CD4-positive, CD25-positive, alpha-beta regulatory T cell (primary cell): ENCODE data around the gene NFE2L3. TPM values are rescaled to one million over a fixed set of nuclear protein-coding genes. Genes with fewer than 3 reads are reported as not detected.

Experiments used
- ATAC-seq, 2 donors: fragments of 150-1000 bp; cut with Tn5 transposase; one replicate each; pipeline ENCODE4 v1.10.0; 2021; ENCODE audit warnings: low read depth in 2 of 2, moderate number of reproducible peaks in 2 of 2, moderate library complexity in 1 of 2
- DNase-seq, 3 donors: peaks; one replicate each; pipeline versions ENCODE4 v3.0.0 to v3.0.0-alpha.2; 2012 to 2022; ENCODE audit warnings: mixed read lengths in 1 of 3
- H3K27ac ChIP-seq: one replicate; pipeline ENCODE4 v1.7.0; 2013; ENCODE audit warnings: mild to moderate bottlenecking, low read length; ENCODE audit not compliant: insufficient read depth, poor library complexity, severe bottlenecking
- H3K27me3 ChIP-seq: one replicate; pipeline ENCODE4 v1.7.0; 2013; ENCODE audit warnings: low read length; ENCODE audit not compliant: control insufficient read depth, insufficient read depth
- H3K36me3 ChIP-seq: one replicate; pipeline ENCODE4 v1.7.0; 2013; ENCODE audit warnings: mild to moderate bottlenecking, low read length, moderate library complexity; ENCODE audit not compliant: control insufficient read depth, insufficient read depth
- H3K4me1 ChIP-seq: 2 replicates; pipeline ENCODE4 v1.7.0; 2013; ENCODE audit warnings: mild to moderate bottlenecking, low read length; ENCODE audit not compliant: insufficient read depth, control insufficient read depth, poor library complexity, severe bottlenecking
- H3K4me3 ChIP-seq: one replicate; pipeline ENCODE4 v1.7.0; 2013; ENCODE audit warnings: low read depth, mild to moderate bottlenecking, low read length, moderate library complexity
- H3K9me3 ChIP-seq, 2 experiments: 1 replicate in 1 of 2; 2 replicates in 1 of 2; pipeline ENCODE4 v1.7.0; 2013; ENCODE audit warnings: low read length in 2 of 2, mild to moderate bottlenecking in 1 of 2, moderate library complexity in 1 of 2; ENCODE audit not compliant: control insufficient read depth in 2 of 2
- H3K27ac Mint-ChIP-seq, 3 donors: one replicate each; pipeline ENCODE4 v1.8.0; 2020 to 2022; ENCODE audit warnings: mild to moderate bottlenecking in 3 of 3, mixed read lengths in 3 of 3, moderate library complexity in 2 of 3
- H3K27me3 Mint-ChIP-seq: one replicate; pipeline ENCODE4 v1.8.0; 2022; ENCODE audit warnings: mild to moderate bottlenecking, mixed read lengths
- H3K36me3 Mint-ChIP-seq: one replicate; pipeline ENCODE4 v1.8.0; 2020; ENCODE audit warnings: mixed read lengths
- H3K4me1 Mint-ChIP-seq, 4 donors: one replicate each; pipeline ENCODE4 v1.8.0; 2020 to 2022; ENCODE audit warnings: mixed read lengths in 4 of 4, mild to moderate bottlenecking in 1 of 4
- H3K4me3 Mint-ChIP-seq, 4 donors: one replicate each; pipeline ENCODE4 v1.8.0; 2020 to 2022; ENCODE audit warnings: mild to moderate bottlenecking in 4 of 4, mixed read lengths in 4 of 4, moderate library complexity in 3 of 4
- H3K9me3 Mint-ChIP-seq, 7 donors: one replicate each; pipeline ENCODE4 v1.8.0; 2020 to 2022; ENCODE audit warnings: mixed read lengths in 7 of 7, mild to moderate bottlenecking in 3 of 7, moderate library complexity in 2 of 7
- polyA plus RNA-seq, 4 donors: library from polyadenylated mRNA; unstranded; fragments of 300-500 nt; fragmentation: Illumina TruSeq; gene quantifications; one replicate each; pipeline ENCODE4 v1.2.3, GENCODE V29; 2021
- total RNA-seq: library from RNA; stranded (reverse); gene quantifications from one replicate; pipeline ENCODE4 v1.2.3, GENCODE V29; 2022

The NFE2L3 gene
- total and polyA plus RNA-seq, 5 donors from 2014 or later: 8.8 to 13.9 (median 12.8) TPM

- peaks cover 14% of the 10 kb centered on the region for H3K4me1 ChIP-seq
- Mint-ChIP-seq H3K36me3 (peaks cover 13% of the 10 kb centered on the region), H3K27me3 (no peaks in the 10 kb centered on the region), H3K27ac (peak overlapping the region in 2 of 3 donors; percentile 73 to 91), H3K4me3 (peak overlapping the region in 1 of 4 donors; percentile 24), H3K4me1 (peaks cover 13 to 49% (median 22%) of the 10 kb centered on the region in 4 donors), H3K9me3 (peaks cover 0 to 3% (median 0%) of the 10 kb centered on the region in 7 donors)
- H3K27ac ChIP-seq: peak overlapping the region; percentile 68
- DNase-seq (no peak), ATAC-seq (no peak)
- peaks cover 10% of the 10 kb centered on the region for H3K36me3 ChIP-seq
- H3K4me3 ChIP-seq: peak overlapping the region; percentile 30
- H3K27me3 ChIP-seq: no peaks in the 10 kb centered on the region
- no peaks in the 10 kb centered on the region for H3K9me3 ChIP-seq
Observed at GRCh38 chr7:26165950-26166683, 14.1 kb downstream of the NFE2L3 start.

GRCh38 chr7:26166684-26167266 lies 14.8 kb downstream of the NFE2L3 start:
- H3K36me3 Mint-ChIP-seq: peaks cover 17% of the 10 kb centered on the region

GRCh38 chr7:26167303-26167934 lies 15.4 kb downstream of the NFE2L3 start:
- ATAC-seq (peak; percentile 75 to 85), DNase-seq (peak in 2 of 3 donors; percentile 42 to 76)
- peaks cover 0 to 3% (median 0%) of the 10 kb centered on the region in 7 donors for H3K9me3 Mint-ChIP-seq
- no peaks in the 10 kb centered on the region for H3K9me3 ChIP-seq
- peaks cover 14% of the 10 kb centered on the region for H3K4me1 ChIP-seq
- peaks cover 17 to 44% (median 20%) of the 10 kb centered on the region in 4 donors for H3K4me1 Mint-ChIP-seq
- peak overlapping the region; percentile 30 for H3K4me3 ChIP-seq
- H3K36me3 ChIP-seq: peaks cover 15% of the 10 kb centered on the region
- H3K27me3 Mint-ChIP-seq: no peaks in the 10 kb centered on the region
- H3K4me3 Mint-ChIP-seq: peak overlapping the region in 2 of 4 donors; percentile 24 to 30
- H3K36me3 Mint-ChIP-seq: peaks cover 17% of the 10 kb centered on the region
- peak overlapping the region; percentile 73 to 91 (median 87) for H3K27ac Mint-ChIP-seq
- H3K27me3 ChIP-seq: no peaks in the 10 kb centered on the region
- peak overlapping the region; percentile 68 for H3K27ac ChIP-seq

More at GRCh38 chr7:26166684-26167266, 14.8 kb downstream of the NFE2L3 start:
- peaks cover 14% of the 10 kb centered on the region for H3K4me1 ChIP-seq
- H3K9me3 ChIP-seq: no peaks in the 10 kb centered on the region
- ATAC-seq: peak; percentile 21 to 52
- peaks cover 15% of the 10 kb centered on the region for H3K36me3 ChIP-seq
- peak overlapping the region; percentile 30 for H3K4me3 ChIP-seq
- peaks cover 17 to 49% (median 20%) of the 10 kb centered on the region in 4 donors for H3K4me1 Mint-ChIP-seq
- H3K27me3 Mint-ChIP-seq: no peaks in the 10 kb centered on the region
- H3K27me3 ChIP-seq: no peaks in the 10 kb centered on the region
- peak overlapping the region in 3 of 4 donors; percentile 24 to 56 (median 30) for H3K4me3 Mint-ChIP-seq
- H3K27ac Mint-ChIP-seq: peak overlapping the region; percentile 73 to 91 (median 87)
- peak overlapping the region; percentile 68 for H3K27ac ChIP-seq
- DNase-seq: no peak
- peaks cover 0 to 3% (median 0%) of the 10 kb centered on the region in 7 donors for H3K9me3 Mint-ChIP-seq

- Histone ChIP-seq H3K27ac (no peak overlapping the region), H3K36me3 (peaks cover 20% of the 10 kb centered on the region), H3K4me3 (no peak overlapping the region), H3K4me1 (peaks cover 14% of the 10 kb centered on the region), H3K9me3 (no peaks in the 10 kb centered on the region), H3K27me3 (no peaks in the 10 kb centered on the region)
- DNase-seq (no peak), ATAC-seq (no peak)
- Mint-ChIP-seq H3K9me3 (peaks cover 0 to 3% (median 0%) of the 10 kb centered on the region in 7 donors), H3K27me3 (no peaks in the 10 kb centered on the region), H3K4me1 (peaks cover 14 to 43% (median 24%) of the 10 kb centered on the region in 4 donors), H3K27ac (no peak overlapping the region), H3K36me3 (peaks cover 13% of the 10 kb centered on the region), H3K4me3 (no peak overlapping the region)
Observed at GRCh38 chr7:26168458-26169023, 16.5 kb downstream of the NFE2L3 start.

- Mint-ChIP-seq H3K27me3 (no peaks in the 10 kb centered on the region), H3K4me3 (no peak overlapping the region), H3K4me1 (peaks cover 22 to 50% (median 31%) of the 10 kb centered on the region in 4 donors), H3K9me3 (peaks cover 0 to 2% (median 0%) of the 10 kb centered on the region in 7 donors), H3K36me3 (peaks cover 20% of the 10 kb centered on the region), H3K27ac (no peak overlapping the region)
- no peak for ATAC-seq
- H3K4me3 ChIP-seq: no peak overlapping the region
- H3K27me3 ChIP-seq: no peaks in the 10 kb centered on the region
- H3K4me1 ChIP-seq: peaks cover 14% of the 10 kb centered on the region
- no peaks in the 10 kb centered on the region for H3K9me3 ChIP-seq
- peaks cover 20% of the 10 kb centered on the region for H3K36me3 ChIP-seq
- H3K27ac ChIP-seq: no peak overlapping the region
- no peak for DNase-seq
Observed at GRCh38 chr7:26169271-26169670, 17.3 kb downstream of the NFE2L3 start.

- Histone ChIP-seq H3K4me3 (no peak overlapping the region), H3K27me3 (no peaks in the 10 kb centered on the region), H3K27ac (no peak overlapping the region), H3K36me3 (peaks cover 20% of the 10 kb centered on the region), H3K9me3 (no peaks in the 10 kb centered on the region), H3K4me1 (peaks cover 14% of the 10 kb centered on the region)
- DNase-seq: no peak
- no peak overlapping the region for H3K27ac Mint-ChIP-seq
- no peaks in the 10 kb centered on the region for H3K9me3 Mint-ChIP-seq
- H3K4me3 Mint-ChIP-seq: no peak overlapping the region
- peaks cover 25 to 45% (median 36%) of the 10 kb centered on the region in 4 donors for H3K4me1 Mint-ChIP-seq
- no peaks in the 10 kb centered on the region for H3K27me3 Mint-ChIP-seq
- peaks cover 23% of the 10 kb centered on the region for H3K36me3 Mint-ChIP-seq
- ATAC-seq: no peak
Observed at GRCh38 chr7:26170663-26171062, 18.7 kb downstream of the NFE2L3 start.

GRCh38 chr7:26171601-26172000 lies 19.6 kb downstream of the NFE2L3 start:
- no peak overlapping the region for H3K4me3 ChIP-seq
- peaks cover 22 to 37% (median 32%) of the 10 kb centered on the region in 4 donors for H3K4me1 Mint-ChIP-seq
- H3K27me3 Mint-ChIP-seq: no peaks in the 10 kb centered on the region
- peaks cover 20% of the 10 kb centered on the region for H3K36me3 ChIP-seq
- ATAC-seq (no peak), DNase-seq (no peak)
- H3K9me3 ChIP-seq: no peaks in the 10 kb centered on the region
- no peaks in the 10 kb centered on the region for H3K9me3 Mint-ChIP-seq
- H3K27me3 ChIP-seq: no peaks in the 10 kb centered on the region
- H3K4me3 Mint-ChIP-seq: no peak overlapping the region
- no peak overlapping the region for H3K27ac ChIP-seq
- peaks cover 23% of the 10 kb centered on the region for H3K36me3 Mint-ChIP-seq
- H3K4me1 ChIP-seq: peaks cover 12% of the 10 kb centered on the region
- H3K27ac Mint-ChIP-seq: peak overlapping the region in 1 of 3 donors; percentile 18
